ENCODE measurements around the gene PRDM15. TPM values are rescaled to one million over a fixed set of nuclear protein-coding genes. Genes with fewer than 3 reads are reported as not detected.

Gene PRDM15
- total RNA-seq, 1 experiment from 2014 or later: 9.8 TPM

DNA sequence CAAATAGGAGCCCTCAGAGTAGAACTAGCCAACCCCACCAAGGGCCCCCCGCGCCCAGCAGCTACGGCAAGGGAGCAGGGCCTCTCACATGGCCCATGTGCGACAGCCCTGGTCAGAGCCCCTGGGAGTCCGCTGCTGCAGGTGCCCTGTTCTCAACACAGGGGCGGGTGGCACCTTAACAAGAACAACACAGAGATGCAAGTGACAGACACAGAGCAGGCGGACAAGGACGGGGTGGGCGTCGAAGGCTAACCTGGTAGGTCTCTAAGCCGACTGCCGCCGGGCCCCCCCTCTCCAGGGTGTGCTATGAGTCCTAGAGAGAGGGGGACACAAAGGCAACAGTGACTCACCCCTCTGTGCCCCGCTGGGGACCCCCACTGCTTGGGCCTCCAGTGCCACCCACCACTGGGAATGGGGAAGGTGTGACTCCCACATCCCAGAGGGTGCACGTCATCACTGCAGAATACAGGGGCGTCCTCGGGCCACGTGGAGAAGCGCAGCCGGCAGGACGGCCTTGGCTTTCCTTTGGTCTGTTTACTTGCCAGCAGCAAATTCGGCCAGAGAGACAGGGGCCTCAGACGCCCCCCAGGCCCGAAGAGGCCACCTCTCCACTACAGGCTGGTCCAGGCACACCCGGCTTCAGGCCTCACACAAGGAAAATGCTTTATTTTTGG, 44.8 kb downstream of the PRDM15 start:
- Histone ChIP-seq H2AFZ (ENCODE audit: low read depth, low read length, poor library complexity, severe bottlenecking) (no peak overlapping the region), H3K27me3 (ENCODE audit: insufficient read depth, low read length) (no peaks in the 10 kb centered on the region), H3K79me2 (ENCODE audit: insufficient read depth, low read length) (no peaks in the 10 kb centered on the region), H3K9me3 (ENCODE audit: control insufficient read depth in 1 of 2, insufficient read depth in 1 of 2, low read depth in 1 of 2, low read length in 2 of 2) (no peaks in the 10 kb centered on the region), H3K9me2 (ENCODE audit: insufficient read depth) (no peaks in the 10 kb centered on the region), H3K4me3 (replicated peaks in 1 of 2; ENCODE audit: low read depth in 1 of 2, low read length in 2 of 2) (no peak overlapping the region), H3K27ac (ENCODE audit: low read depth, low read length) (no peak overlapping the region), H4K20me1 (ENCODE audit: insufficient read depth) (no peaks in the 10 kb centered on the region), H3K4me2 (ENCODE audit: low read length) (no peak overlapping the region), H3K4me1 (ENCODE audit: control insufficient read depth in 1 of 2, insufficient read depth in 2 of 2, low read length in 2 of 2) (no peaks in the 10 kb centered on the region), H3K9ac (ENCODE audit: low read length) (no peak overlapping the region), H3K36me3 (ENCODE audit: control insufficient read depth in 1 of 2, insufficient read depth in 2 of 2, low read length in 2 of 2) (peaks cover 2 to 11% of the 10 kb centered on the region in 2 experiments; a peak in 2 of 4 replicates)
- BruUV-seq (replicated peaks): no TSS peak
- RAD21 ChIA-PET (ENCODE audit: low non-redundant PET in 1 of 2, low total read pairs in 2 of 2, uncharacterized antibody in 2 of 2, unreplicated experiment in 2 of 2): no interaction called here
- POLR2A ChIA-PET: no interaction called here
- DNase-seq (ENCODE audit: low read depth, low spot score) (no peak), ATAC-seq (no peak)
- CTCF ChIA-PET: no interaction called here
- TF ChIP-seq POLR2AphosphoS5 (IDR thresholded peaks at IDR 0.05; ENCODE audit: low read depth, low read length): no peak
- no peak for TF ChIP-seq TCF7L2 (IDR thresholded peaks at IDR 0.05; ENCODE audit: borderline replicate concordance, extremely low read depth, insufficient read depth, insufficient read length)
- TF ChIP-seq JUND (IDR thresholded peaks at IDR 0.05): no peak
- no peak for TF ChIP-seq ZNF274 (IDR thresholded peaks at IDR 0.05; ENCODE audit: low read depth, low read length)
- no peak for TF ChIP-seq SRF (IDR thresholded peaks at IDR 0.05; ENCODE audit: low read depth)
- no peak for TF ChIP-seq ZBTB33 (IDR thresholded peaks at IDR 0.05; ENCODE audit: extremely low read depth, insufficient replicate concordance, low read length)
- TF ChIP-seq, protein P1, sequence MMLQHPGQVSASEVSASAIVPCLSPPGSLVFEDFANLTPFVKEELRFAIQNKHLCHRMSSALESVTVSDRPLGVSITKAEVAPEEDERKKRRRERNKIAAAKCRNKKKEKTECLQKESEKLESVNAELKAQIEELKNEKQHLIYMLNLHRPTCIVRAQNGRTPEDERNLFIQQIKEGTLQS (IDR thresholded peaks at IDR 0.05): no peak
- TF ChIP-seq YY1 (IDR thresholded peaks at IDR 0.05; ENCODE audit: extremely low read depth, insufficient replicate concordance, low read depth, low read length): no peak
- intact Hi-C loops (cut with micrococcal nuclease): no loop called here
